Subcutaneous abdominal adipose tissue (tissue), 5 donors: ENCODE results near the gene CHMP5.

Source experiments
- H3K27ac ChIP-seq: one replicate; pipeline ENCODE4 v1.7.0; 2013; ENCODE audit warnings: low read depth, mild to moderate bottlenecking, inconsistent platforms, low read length, moderate library complexity
- H3K27me3 ChIP-seq, 5 donors: one replicate each; pipeline ENCODE4 v1.7.0; 2013; ENCODE audit warnings: low read length in 5 of 5, inconsistent platforms in 1 of 5; ENCODE audit not compliant: control insufficient read depth in 5 of 5, insufficient read depth in 4 of 5
- H3K36me3 ChIP-seq, 5 donors: one replicate each; pipeline ENCODE4 v1.7.0; 2013; ENCODE audit warnings: low read length in 5 of 5; ENCODE audit not compliant: control insufficient read depth in 5 of 5, insufficient read depth in 5 of 5
- H3K4me1 ChIP-seq, 5 donors: one replicate each; pipeline ENCODE4 v1.7.0; 2013; ENCODE audit warnings: low read length in 5 of 5, mild to moderate bottlenecking in 3 of 5, moderate library complexity in 1 of 5; ENCODE audit not compliant: control insufficient read depth in 5 of 5, insufficient read depth in 5 of 5
- H3K4me3 ChIP-seq, 5 donors: one replicate each; pipeline ENCODE4 v1.7.0; 2013; ENCODE audit warnings: low read length in 5 of 5, low read depth in 1 of 5
- H3K9ac ChIP-seq, 5 donors: one replicate each; pipeline ENCODE4 v1.7.0; 2013; ENCODE audit warnings: low read length in 5 of 5, mild to moderate bottlenecking in 4 of 5, moderate library complexity in 3 of 5
- H3K9me3 ChIP-seq, 5 donors: one replicate each; pipeline ENCODE4 v1.7.0; 2013; ENCODE audit warnings: low read length in 5 of 5; ENCODE audit not compliant: control insufficient read depth in 5 of 5
- donor health status: healthy.
- donor health status: healthy.
- donor health status: healthy.
- donor health status: healthy.
- donor health status: healthy.

CHMP5 gene

DNA sequence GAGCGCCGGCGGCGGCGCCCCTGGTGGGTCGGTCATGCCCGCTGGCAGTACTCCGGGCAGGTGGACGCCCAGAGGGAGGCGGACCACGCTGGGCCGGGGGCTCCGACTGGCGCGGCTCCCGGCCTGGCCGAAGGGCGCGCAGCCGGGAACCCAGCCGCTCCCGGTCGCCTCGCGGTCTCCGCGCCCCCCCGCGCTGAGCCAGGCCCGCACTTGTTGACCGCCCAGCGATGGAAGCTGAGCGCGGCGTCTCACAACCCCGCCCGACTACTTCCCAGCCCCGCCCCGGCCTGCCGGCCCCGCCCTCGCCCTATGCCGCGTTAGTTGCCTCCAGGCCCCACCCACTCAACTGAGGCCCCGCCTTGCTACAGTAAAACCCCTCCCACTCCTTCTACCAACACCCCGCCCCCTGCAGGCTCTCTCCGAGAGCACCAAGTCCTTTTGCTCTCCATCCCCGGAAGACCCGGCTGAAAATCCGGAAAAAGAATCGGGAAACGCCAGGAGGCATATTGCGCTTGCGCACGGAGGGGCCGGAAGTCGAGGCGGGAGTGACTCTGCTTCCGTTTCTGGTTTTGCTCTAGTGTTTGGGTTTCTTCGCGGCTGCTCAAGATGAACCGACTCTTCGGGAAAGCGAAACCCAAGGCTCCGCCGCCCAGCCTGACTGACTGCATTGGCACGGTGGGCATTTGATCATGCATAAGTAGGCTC, at the start of gene CHMP5, which contains the start of gene BAG1:
TSS of gene CHMP5 (plus strand) at position 577 of the 705 bp plus-strand sequence. CDS start at position 607, 30 bp downstream.
TSS of gene BAG1 (minus strand) at position 236 of the 705 bp plus-strand sequence.
- H3K9me3 ChIP-seq: no peaks in the 10 kb centered on the region
- H3K4me3 ChIP-seq: peak within 1 kb of the TSS; percentile 88 to 98 (median 95)
- H3K9ac ChIP-seq: peak within 1 kb of the TSS; percentile 71 to 97 (median 90)
- peaks cover 2 to 28% (median 24%) of the 10 kb centered on the region in 5 donors for H3K4me1 ChIP-seq
- peak within 1 kb of the TSS; percentile 75 for H3K27ac ChIP-seq
- H3K27me3 ChIP-seq: no peaks in the 10 kb centered on the region
- peaks cover 35 to 53% (median 46%) of the 10 kb centered on the region in 5 donors for H3K36me3 ChIP-seq

DNA sequence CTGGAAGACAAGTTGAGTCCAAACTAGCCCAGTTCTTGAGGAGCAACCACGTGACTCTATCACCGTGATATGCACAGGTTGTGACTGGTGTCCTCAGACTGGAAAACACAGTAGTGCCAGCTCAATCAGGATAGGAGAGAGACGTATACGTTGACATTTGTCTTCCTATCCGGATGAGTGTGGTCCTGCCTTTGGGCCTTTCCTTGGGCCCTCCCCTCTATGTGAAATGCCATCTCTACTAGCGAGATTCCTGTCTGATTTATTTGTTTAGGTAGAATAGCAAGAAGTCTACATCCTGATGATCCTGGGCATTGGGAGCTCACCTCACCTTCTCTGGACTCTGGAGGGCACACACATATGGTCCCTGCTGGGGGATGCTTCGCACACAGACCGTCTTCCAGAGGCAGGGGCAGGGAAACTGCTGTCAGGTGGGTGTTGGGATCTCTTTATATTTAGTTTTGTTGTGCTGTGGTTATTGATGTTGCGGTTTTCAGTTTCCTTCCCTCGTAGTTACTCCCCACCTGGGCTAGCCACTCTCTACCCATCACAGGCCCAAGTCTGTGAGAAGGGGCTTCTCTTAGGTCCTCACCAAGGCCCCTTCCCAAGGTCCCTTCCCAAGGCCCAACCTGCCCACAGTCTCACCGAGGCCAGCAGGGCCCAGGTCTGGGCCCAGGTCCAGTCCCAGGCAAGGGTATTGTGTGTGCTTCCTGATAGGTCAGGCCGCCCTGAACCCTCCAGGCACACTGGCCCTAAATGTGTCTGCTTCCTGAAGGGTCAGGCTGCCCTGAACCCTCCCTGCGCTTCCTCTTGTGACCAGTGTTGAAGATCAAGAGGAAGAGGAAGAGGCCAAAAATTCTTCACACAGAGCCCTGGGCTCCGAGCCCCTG, 43.9 kb upstream of the CHMP5 start:
- Histone ChIP-seq H3K4me1 (peaks cover 0 to 11% (median 4%) of the 10 kb centered on the region in 5 donors), H3K36me3 (no peaks in the 10 kb centered on the region), H3K9ac (no peak overlapping the region), H3K4me3 (no peak overlapping the region), H3K9me3 (no peaks in the 10 kb centered on the region), H3K27ac (no peak overlapping the region), H3K27me3 (no peaks in the 10 kb centered on the region)

DNA sequence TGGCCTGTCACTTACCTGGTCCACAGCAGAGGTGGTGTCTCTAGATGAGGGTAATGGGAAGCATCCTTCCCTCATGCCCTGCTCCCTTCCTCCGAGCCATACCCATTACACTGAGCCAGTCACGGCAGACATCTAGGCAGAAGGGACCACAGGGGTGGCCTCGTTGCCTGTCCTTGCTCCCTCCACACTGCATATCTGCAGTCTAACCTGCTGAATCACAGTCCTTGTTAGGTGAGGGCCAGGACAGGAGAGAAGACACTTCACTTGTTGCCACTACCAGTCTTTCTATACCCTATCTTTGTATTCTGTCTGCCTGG, 43.3 kb upstream of the CHMP5 start:
- peaks cover 0 to 11% (median 4%) of the 10 kb centered on the region in 5 donors for H3K4me1 ChIP-seq
- no peaks in the 10 kb centered on the region for H3K27me3 ChIP-seq

DNA sequence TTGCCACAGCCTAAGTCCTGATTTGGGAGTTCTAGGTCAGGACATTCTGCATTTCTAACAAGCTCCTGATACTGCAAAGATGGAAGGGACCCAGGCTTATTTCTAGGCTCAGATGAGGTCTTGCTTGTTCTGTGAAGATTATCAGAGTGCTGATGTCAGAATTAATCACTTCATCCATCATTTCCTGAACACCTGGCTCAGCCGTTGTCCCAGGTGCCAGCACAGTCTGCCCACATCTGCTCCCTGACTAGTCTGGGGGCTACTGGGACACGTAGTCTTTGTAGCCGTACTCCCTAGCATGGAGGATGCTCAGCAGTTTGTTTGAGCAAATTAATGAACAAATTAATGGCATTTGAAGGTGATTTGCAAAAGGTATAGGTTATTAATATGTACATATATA, 42.8 kb upstream of the CHMP5 start:
- Histone ChIP-seq H3K27ac (no peak overlapping the region), H3K9me3 (no peaks in the 10 kb centered on the region), H3K4me1 (peaks cover 0 to 11% (median 4%) of the 10 kb centered on the region in 5 donors), H3K9ac (no peak overlapping the region), H3K27me3 (no peaks in the 10 kb centered on the region), H3K36me3 (no peaks in the 10 kb centered on the region), H3K4me3 (no peak overlapping the region)

More for the DNA sequence above, 43.3 kb upstream of the CHMP5 start:
- no peak overlapping the region for H3K27ac ChIP-seq
- H3K36me3 ChIP-seq: no peaks in the 10 kb centered on the region
- no peak overlapping the region for H3K4me3 ChIP-seq
- no peaks in the 10 kb centered on the region for H3K9me3 ChIP-seq
- no peak overlapping the region for H3K9ac ChIP-seq

DNA sequence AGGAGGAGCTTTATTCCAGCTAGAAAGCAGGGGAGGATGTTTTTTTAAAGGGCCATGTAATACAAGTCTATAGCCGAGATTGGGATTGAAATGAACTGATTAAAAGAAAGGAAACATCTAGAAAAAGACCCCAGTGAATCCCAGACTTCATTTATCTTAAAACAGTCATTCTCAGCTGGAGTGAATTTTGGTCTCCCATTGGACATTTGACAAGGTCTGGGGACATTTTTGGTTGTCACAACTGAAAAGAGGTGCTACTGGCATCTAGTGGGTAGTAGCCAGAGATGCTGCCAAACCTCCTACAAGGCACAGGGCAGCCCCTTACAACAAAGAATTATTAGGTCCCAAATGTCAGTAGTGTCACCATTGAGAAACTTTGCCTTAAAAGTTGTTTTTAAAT, 41.2 kb upstream of the CHMP5 start:
- Histone ChIP-seq H3K4me3 (no peak overlapping the region), H3K27ac (no peak overlapping the region), H3K4me1 (peaks cover 0 to 11% (median 4%) of the 10 kb centered on the region in 5 donors), H3K36me3 (no peaks in the 10 kb centered on the region), H3K27me3 (no peaks in the 10 kb centered on the region), H3K9ac (no peak overlapping the region), H3K9me3 (no peaks in the 10 kb centered on the region)

DNA sequence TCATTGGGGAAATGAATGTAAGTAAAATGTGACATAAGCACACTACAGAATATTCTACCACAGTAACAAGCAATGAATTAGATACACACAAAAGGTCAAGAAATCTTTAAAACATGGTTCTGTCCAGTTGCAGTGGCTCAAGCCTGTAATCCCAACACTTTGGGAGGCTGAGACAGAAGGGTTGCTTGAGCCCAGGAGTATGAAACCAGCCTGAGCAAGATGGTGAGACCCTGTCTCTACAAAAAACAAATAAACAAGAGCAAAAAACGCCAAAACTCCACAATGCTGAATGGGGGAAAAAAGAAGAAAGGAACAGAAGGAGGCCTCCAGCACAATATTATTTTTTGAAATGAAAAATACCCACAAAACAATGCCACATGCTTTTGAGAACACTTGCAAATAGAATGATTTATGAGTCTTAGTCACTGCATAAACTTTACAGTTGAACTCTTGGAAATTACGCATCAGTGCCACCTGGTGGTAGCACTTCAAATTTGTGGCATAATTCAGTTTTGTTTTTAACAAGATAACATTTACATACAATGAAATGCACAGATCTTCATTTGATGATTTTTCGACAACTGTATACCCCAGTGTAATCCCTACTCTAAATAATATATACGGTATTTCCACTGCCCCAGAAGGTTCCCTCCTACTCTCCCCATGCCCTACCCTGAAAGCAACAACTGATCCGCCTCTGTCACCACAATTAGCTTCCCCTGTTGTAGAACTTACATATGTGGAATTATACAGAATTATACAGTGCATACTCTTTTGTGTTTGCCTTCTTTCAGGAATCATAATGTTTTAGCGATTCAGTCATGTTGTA, 39.3 kb upstream of the CHMP5 start:
- Histone ChIP-seq H3K4me1 (peaks cover 0 to 11% (median 4%) of the 10 kb centered on the region in 5 donors), H3K4me3 (no peak overlapping the region), H3K36me3 (no peaks in the 10 kb centered on the region)

DNA sequence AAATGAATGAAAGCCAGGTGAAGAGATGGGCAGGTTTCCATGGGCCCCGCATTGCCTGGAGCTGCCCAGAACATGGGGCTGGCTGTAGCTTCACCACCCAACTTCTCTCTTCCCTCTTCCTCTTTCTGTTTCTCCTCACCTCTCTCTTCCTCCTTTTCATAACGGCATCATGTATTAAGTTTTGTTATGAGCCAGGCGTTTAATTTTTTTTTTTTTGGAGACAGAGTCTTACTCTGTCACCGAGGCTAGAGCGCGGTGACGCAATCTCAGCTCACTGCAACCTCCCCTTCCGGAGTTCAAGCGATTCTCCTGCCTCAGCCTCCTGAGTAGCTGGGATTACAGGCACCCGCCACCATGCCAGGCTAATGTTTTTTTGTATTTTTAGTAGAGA, 37.8 kb upstream of the CHMP5 start:
- Histone ChIP-seq H3K4me1 (peaks cover 0 to 5% (median 4%) of the 10 kb centered on the region in 5 donors), H3K27ac (no peak overlapping the region), H3K9me3 (no peaks in the 10 kb centered on the region), H3K9ac (no peak overlapping the region), H3K27me3 (no peaks in the 10 kb centered on the region), H3K36me3 (no peaks in the 10 kb centered on the region), H3K4me3 (no peak overlapping the region)

More for the DNA sequence above, 39.3 kb upstream of the CHMP5 start:
- Histone ChIP-seq H3K9ac (no peak overlapping the region), H3K27me3 (no peaks in the 10 kb centered on the region), H3K9me3 (no peaks in the 10 kb centered on the region), H3K27ac (no peak overlapping the region)

DNA sequence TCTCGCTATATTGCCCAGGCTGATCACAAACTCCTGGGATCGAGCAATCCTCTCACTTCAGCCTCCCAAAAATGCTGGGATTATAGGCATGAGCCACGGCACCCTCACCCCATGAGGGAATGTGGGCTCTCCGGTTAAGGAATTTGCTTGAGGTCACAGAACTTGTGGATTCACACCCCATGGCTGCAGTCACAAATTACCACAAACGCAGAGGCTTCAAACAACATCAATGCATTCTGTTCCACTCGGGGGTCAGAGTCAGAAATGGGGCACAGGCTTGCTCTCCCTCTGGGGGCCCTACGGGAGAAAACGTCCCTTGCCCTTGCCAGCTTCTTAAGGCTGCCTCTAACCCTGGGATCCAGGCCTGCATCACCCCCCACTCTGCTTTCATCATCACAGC, 37.1 kb upstream of the CHMP5 start:
- Histone ChIP-seq H3K4me1 (peaks cover 0 to 5% (median 4%) of the 10 kb centered on the region in 5 donors), H3K27ac (no peak overlapping the region), H3K27me3 (no peaks in the 10 kb centered on the region), H3K4me3 (no peak overlapping the region), H3K9me3 (no peaks in the 10 kb centered on the region), H3K9ac (no peak overlapping the region), H3K36me3 (no peaks in the 10 kb centered on the region)

DNA sequence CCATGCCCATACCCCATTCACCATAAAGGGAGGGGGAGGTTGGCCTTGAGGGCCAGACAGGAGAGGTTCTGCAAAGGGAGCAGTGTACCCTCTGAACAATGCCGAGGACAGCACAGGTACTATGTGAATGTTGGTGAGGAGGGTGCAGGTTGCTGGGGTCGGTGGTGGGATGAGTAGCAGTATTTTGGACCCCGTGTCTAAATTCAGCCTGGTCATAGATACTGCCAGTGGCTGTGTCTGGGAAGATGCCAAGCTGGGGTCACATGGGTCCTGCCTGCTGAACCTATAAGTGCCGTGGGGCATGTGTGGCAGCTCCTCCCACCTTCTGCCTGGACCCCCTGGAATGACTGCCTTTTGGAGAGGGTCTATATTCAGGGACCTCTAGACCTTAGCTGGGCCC, 36.2 kb upstream of the CHMP5 start:
- H3K27me3 ChIP-seq: no peaks in the 10 kb centered on the region
- H3K27ac ChIP-seq: no peak overlapping the region
- no peak overlapping the region for H3K9ac ChIP-seq
- no peaks in the 10 kb centered on the region for H3K9me3 ChIP-seq
- no peak overlapping the region for H3K4me3 ChIP-seq
- H3K36me3 ChIP-seq: no peaks in the 10 kb centered on the region
- H3K4me1 ChIP-seq: peaks cover 0 to 5% (median 4%) of the 10 kb centered on the region in 5 donors
